Pons (tissue), 1 donor: ENCODE results near the gene ACTN1.

Experiments used
- DNase-seq: peaks from one replicate; pipeline ENCODE4 v3.0.0-alpha.2; 2016; ENCODE audit warnings: low spot score

The ACTN1 gene

DNA sequence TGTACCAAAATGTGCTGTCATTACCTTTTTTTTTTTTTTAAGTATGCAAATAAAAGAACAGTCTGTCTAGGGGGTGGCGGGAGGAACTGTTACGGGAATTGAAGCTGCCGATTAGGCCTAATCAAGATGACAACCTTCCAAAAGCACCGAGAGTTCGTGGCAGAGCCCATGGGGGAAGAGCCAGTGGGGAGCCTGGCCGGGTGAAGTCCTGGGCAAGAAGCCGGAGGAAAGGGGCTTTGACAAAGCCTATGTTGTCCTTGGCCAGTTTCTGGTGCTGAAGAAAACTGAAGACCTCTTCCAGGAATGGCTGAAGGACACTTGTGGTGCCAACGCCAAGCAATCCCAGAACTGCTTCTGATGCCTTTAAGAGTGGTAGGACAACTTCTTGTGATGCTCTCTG, 42.6 kb downstream of the ACTN1 start:
- DNase-seq: no peak

DNA sequence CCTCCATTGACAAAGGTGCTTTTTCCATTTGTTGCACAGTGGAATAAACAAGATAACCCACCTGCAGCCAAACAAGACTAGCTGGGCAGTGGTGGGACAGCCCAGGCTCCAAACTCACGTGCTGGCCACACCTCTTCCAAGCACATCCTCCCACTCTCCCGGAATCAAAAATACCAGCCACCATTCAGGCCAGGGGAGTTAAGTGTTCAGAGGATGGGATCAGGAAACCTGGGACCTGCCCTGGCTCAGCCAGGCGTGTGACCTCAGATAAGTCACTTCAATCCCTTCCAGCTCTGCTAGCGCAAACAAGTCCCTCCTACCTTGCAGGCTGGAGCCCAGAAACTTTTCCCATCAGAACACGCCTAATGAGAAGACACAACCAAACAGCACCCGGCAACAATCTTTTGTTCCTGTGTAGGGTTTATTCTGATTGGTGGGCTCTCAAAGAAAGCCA, 43.3 kb downstream of the ACTN1 start:
- DNase-seq: no peak

DNA sequence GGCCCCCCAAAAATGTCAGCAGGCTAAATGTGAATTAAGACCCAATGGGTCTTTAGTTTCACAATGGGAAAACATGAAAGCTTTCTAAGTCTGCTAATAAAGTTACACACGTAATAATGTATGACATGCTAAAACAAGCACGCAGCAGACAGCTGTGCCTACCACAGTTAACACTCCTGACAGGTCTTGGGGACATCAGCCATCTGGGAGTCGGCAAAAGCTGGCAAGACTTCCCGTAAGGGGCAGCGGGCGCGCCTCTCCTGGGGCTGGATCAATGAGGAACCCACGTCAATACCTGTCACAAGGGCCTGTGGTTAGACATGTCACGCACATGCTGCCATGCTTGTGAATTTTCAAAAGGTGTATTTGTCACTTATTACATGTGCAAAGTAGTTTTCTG, 45.0 kb downstream of the ACTN1 start:
- no peak for DNase-seq

DNA sequence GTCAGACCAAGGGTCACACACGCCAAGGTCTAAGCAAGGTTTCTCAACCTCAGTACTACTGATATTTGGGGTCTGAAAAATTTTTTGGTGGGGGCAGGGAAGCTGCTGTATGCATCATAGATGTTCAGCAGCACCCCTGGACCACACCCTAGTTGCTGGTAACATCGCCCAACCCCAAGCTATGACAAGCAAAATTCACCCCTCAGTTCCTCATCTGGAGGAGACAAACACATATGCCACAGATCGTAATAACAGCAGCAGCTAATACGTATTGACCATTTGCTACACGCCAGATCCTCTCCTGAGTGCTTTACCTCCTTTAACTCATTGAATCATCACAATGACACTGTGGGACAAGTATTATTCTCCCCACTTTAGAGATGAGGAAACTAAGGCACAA, 46.4 kb downstream of the ACTN1 start:
- DNase-seq: no peak

DNA sequence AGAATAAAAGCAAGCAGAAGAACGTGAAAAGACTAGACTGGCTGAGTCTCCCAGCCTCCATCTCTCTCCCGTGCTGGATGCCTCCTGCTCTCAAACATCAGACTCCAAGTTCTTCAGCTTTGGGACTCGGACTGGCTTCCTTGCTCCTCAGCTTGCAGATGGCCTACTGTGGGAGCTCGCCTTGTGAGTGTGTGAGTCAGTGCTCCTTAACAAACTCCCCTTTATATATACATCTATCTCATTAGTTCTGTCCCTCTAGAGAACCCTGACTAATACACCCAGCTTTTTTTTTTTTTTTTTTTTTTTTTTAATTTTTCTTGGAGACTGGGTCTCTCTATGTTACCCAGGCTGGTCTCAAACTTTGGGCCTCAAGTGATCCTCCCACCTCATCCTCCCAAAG, 46.9 kb downstream of the ACTN1 start:
- no peak for DNase-seq

DNA sequence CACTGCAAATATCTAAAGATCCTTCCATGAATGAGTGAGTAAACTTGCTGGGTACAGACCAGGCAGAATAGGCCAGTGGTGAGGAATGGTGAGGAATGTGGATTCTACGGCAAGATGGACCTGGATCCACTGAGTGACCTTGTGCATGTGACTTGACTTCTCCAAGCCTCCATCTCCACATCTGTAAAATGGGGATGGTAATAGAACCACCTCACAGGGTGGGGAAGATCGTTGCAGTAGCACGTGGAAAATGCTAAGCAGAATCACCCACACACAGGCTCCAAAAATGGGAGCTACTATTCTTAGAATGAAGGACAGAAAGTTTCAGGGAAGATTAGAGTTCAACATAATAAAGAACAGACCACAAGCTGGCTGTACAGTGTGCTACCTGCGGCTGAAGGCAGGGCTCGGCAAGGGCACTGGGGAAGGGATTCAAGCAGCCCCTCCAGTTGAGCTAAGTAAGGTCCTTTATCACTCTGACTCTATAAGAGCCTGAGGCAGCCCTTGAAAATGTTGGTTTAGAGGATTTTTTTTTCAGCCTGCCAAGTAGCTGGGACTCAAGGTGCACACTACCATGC, 47.5 kb downstream of the ACTN1 start:
- no peak for DNase-seq

DNA sequence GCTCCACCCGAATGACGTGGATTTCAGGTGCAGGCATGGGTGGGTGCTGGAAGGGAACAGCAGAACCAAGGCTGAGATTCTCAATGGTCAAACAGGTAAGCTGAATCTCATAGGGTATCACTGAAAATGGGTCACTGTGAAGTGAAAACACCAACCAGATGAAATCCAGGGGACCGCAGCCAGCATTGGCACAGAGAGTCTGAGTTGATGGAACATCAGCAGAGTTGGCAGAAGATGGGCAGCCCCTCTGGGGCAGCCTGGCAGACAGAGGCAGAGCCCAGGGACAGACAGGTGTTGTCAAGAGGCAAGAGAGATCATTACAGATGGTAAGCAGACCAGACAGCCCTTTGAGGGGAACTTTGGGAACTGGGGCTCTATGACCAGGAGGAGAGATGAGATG, 48.0 kb downstream of the ACTN1 start:
- DNase-seq: no peak

DNA sequence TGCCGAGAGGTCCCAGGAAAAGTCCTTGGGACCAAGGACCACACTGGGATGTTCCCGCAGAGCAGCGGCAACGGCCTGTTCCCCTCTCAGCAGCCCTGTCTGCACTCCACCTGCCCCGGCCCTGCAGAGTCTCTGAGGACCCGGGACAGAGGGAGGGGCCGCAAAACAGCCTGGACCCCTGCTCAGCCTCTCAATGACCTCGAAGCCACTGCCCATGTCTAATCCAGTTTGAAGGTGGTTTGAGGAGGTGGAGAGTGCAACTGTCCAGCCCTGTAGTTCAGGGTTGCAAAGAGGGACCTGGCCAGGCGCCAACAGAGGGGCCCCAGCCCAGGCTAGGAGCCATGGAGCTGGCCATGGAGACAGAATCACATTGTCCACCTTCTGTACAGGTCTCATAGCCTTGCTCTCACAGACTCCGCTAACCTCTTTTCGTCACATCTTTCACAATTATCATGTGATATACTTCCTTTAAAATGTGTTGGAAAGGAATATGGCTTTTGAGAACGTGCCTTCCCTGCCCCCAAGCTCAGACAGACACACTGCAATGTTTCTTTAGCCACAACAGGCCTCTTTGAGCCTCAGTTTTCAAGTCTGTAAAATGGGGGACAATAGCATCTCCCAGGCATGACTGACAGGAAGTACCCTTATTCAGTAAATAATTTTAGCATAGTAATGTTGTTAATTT, 49.3 kb downstream of the ACTN1 start:
- DNase-seq: no peak

DNA sequence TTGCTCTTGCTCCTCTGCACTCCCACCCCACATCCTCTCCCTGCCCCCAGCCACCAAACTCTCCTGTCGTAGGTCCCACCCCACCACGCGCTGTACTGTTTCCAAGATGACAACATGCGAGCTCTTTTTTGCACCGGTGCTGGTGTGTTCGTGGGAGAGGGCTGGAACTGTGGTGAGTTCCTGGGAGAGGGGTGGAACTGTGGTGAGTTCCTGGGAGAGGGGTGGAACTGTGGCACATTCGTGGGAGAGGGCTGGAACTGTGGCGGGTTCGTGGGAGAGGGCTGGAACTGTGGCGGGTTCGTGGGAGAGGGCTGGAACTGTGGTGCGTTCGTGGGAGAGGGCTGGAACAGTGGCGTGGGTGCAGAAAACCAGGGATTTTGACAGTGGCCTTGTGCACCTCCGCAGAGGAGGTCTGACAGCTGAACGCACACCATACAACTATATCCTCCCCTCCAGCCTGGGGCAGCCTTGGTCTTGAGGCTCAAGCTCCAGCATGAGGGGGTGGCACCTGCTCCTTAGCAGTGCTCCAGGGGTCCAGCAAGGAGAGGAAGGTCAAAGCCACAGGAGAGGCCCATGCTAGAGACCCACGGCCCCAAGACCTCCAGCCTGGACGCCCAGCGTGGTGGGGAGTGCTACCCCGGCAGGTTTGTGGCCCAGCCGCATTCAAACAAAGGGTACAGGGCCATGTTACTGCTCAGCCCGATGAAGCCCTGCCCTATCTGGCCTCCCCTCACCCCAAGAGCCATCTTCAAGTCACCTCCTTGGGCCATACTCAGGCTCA, 50.1 kb downstream of the ACTN1 start:
- DNase-seq: no peak

DNA sequence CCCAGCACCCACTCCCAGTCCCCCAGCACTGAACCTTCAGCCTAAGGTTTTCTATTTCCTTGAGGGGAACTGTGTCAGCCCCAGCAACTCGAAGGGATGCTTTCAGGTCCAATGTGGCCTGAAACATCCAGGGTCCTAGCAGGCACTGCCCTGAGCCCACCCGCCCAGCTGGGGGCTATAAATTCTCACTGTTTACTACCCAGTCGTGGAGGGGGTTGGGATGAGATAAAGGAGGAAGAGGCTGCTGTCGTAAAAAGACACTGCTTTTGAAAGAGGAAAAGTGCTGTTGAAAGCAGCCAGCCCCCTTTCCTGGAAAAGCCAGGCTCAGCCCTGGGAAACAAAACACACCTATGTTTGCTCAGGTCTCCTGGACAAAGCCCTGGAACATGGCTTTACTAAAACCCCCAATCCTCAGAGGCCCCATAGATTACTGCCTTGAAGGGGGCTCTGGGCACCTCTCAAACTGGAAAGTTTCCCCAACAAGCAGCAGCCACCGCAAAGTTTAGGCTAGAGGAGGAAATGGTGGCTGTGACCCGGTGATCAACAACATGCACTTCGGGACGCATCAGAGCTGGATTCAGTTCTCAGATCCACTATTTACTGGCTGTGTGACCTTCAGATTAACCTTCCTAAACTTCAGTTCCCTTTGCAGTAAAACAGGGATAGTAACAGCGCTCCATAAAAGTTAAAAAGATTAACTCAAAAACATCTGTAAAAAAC, 51.0 kb downstream of the ACTN1 start:
- no peak for DNase-seq

DNA sequence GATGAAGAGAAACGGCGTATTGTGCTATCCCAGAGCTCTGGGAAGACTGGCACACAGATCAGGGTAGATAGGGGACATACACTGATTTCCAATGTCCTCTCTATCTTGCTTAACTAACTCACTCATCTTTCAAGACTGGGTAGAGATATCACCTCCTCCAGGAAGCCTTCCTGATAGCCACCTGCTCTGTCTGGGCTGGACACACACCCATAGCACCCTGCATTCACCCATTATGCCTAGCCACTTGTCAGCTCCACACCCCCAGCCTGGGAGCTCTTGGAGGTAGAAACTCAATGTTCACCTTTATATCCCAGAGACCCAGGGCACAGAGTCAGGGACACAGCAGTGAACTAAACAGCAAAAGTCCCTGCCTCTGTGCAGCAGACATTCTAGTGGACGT, 52.0 kb downstream of the ACTN1 start:
- DNase-seq: no peak

DNA sequence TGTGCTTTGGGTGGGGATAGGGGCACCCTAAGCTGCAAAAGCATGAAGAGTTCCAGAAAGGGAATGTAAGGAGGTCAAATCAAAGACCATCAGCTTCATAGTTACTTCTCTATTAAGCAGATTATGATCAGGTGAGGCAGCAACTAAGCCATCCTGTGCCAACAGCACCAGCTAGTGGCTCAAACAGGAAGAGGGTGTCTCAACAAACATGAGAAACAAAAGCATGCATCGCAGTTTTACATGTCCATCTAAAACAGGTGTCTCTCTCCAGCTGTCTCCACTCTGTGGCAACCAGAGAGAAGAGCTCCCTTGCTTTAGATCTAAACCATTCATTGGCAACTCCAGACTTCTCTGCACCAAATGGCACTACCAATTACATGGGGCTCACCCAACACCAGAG, 52.9 kb downstream of the ACTN1 start:
- no peak for DNase-seq

DNA sequence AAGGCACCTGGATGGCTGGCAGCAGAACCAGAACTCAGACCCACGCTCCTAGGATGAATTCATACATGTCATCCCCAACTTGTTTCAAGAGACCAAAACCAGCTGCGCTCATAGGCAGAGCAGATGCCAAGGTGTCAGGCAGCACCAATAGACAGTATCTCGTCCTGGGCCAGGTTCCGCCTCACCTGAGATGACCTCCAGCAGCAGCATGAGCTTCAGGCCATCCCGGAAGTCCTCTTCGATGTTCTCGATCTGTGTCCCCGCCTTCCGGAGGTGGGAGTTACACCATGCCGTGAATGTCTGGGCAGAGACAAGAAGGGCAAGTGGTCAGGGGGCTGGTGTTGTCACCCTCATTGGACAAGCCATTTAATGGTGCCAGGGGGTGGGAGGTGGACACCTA, 53.7 kb downstream of the ACTN1 start:
- DNase-seq: no peak

DNA sequence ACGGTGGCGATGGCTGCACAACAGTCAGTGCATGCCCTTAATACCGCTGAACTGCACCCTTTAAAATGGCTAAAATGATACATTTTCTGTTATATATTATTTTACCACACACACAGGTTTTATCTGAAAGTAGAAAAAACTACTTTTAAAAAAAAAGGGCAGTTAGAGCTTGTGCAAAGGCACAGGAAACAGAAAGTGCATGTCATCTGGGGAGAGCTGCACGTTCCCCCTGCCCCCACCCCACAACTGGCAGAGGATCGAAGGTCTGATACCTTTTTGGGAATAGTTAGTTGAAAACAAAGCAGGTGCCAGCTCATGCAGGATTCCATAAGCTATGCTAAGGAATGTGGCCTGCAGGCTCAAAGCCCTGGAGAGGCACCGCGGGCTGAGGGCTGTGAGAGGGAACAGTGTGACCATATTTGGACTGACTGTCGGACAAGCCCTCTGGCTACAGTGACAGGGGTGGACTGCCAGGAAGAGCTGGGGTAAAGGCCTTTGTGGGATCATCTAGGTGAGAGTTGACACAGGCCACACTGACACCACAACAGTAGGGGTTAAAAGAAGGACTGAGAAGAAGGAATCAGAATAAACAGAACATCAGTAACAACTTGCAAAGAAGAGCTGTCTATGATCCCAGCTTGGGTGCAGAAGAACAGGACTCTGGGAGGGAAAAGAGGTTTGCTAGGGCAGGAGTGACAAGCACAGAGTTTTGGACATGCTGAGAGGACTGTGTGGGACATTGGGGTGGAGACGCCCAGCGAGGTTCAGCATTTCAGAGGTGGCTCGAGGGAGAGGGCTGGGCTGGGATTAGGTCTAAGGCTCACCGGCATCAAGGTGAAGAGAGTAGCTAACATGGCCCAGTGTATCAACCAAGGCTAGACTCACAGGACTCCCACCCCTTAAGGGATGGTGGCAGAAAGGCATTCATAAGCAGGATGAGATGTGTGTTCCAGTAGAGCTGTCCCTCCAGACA, 54.6 kb downstream of the ACTN1 start:
- no peak for DNase-seq

DNA sequence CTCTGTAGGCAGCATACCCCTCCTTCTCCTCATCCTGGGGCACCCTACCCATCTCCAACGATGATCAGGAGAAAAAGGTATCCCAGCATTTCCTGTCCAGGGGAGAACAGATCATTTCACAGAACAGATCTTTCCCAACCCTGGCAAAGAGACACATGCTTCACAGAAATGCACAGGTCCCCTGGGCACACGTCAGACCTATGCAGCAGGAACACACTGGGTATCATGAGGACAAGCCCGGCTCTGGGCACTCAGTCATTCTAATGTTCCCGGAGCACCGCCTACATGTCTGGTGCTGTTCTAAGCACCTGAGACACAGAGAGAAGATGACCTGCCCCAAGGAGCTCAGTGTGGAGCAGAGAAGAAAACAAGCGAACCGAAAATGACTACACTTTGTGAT, 56.2 kb downstream of the ACTN1 start:
- DNase-seq: no peak

DNA sequence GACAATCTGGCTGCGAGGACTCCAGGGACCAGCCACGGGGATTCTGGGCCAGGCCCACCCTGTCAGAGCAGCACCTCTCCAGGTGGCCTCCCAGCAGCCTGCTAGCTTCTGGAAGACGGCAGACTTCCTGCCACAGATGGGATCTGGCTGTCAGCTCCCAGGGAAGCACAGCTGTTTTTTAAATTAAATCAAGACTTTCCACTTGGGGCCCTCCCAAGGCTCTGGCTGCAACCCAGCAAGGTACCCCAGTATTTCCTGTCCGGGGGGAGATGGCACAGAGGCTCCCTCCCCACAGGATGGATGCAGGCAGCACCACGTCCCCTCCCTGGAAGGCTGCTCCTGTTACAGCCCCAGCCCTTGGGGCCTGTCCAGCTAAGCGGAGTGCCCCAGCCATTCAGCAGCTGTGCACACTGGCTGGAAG, 56.9 kb downstream of the ACTN1 start:
- no peak for DNase-seq

DNA sequence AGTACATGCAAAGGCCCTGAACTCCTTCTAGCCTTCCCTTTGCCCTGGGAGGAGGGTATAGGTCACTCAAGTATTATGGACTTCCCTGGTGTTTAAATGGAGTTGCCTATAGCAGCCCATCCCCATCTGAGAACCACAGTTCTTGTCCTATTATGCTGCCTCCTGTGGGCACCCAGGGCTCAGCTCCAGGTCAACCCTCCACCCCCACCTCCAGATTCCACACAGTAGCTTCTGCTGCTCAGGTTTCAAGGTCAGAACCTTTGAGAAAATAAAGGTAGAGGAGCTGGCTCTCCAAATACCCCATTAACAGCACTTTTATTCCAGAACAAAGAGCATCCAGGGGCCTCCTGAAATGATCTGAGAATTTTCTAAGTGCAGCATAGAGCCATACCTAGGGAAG, 57.4 kb downstream of the ACTN1 start:
- no peak for DNase-seq

DNA sequence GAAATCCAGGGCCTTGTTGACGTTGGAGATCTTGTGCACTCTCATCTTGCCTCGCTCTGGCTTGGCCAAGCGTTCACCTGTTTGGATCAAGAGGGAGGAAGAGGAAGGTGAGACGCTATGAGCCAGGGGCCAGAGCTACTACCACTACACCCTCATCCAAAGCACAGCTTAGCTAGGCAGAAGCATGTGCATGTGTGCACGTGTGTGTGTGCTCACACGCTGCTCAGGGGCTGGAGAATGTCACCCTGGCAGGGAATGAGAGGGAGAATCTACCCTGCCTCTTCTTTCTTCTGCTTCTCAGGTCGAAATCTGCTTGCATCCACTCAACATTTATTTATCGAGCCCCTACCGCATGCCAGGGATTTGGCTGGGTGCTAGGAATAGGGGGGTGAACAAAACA, 58.1 kb downstream of the ACTN1 start:
- DNase-seq: no peak

DNA sequence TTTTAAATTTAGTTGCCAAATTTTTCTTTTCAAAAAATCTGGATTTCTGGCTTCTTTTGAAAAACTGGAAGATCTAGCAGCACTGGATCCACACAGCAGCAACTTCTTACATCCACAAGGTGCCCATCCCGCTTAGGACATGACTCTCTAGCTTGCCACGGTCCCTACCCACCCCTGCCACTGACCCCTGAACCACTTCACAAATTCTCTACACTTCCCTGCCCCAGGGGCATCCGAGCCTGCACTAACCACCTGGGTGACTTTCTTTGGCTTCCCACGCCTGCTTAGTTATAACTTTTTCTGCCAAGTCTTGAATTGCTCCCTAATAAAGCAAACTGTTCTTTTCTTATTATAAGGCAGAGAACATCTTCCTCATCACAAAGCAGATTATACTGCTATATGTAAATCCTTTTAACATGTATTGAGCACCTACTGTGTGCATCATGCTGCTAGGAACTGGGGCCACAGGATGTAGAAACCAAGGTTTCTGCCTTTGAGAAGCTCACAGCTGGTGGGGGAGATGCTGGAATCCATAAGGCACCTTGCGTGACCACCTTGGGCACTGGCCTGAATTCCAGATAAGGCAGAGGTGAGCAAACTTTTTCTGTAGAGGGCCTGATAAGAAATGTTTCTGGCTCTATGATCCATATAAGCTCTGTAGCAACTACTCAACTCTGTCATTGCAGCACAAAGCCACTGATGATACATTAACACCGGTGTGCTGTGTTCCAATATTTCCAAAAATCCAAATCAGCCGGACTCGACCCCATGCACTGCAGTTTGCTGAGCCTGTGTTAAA, 59.8 kb downstream of the ACTN1 start:
- DNase-seq: no peak

DNA sequence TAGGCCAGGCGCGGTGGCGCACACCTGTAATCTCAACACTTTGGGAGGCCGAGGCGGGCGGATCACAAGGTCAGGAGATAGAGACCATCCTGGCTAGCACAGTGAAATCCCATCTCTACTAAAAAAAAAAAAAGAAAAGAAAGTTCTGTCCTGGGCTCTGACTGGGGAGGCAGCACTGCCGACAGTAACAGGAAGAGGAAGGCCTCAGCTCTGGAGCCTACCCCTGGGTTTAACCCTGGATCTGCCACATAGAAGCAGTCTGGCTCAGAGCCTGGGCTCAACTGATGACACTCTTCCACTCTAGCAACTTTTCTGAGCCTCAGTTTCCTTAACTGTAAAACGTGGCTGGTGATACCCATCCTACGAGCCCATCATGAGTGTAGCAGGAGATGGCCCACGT, 60.5 kb downstream of the ACTN1 start:
- DNase-seq: no peak
